Endometrial microvascular endothelial cells (primary cell): ENCODE data around the gene GAS1. TPM values are rescaled to one million over a fixed set of nuclear protein-coding genes. Genes with fewer than 3 reads are reported as not detected.

Experiments
- in situ Hi-C: cut with HindIII; loops from 2 replicates; pipeline ENCODE4 v1.10.0; 2017; ENCODE audit warnings: low sequenced_read_pairs, low pct_unique_long_range_greater_than_20kb; ENCODE audit errors: inconsistent ontology term
- total RNA-seq: library from RNA; depleted of rRNA; stranded (reverse); fragments of >200 nt; gene quantifications from one replicate; pipeline ENCODE4 v1.2.3, GENCODE V29; 2015; ENCODE audit errors: inconsistent ontology term

The GAS1 gene
- total RNA-seq, 1 donor from 2014 or later = not detected

- in situ Hi-C loops = no loop called here
Observed at GRCh38 chr9:86966852-86967511, 19.7 kb upstream of the GAS1 start.

- in situ Hi-C loops = no loop called here
Observed at GRCh38 chr9:86965636-86966395, 18.5 kb upstream of the GAS1 start.

- in situ Hi-C loops = no loop called here
Observed at GRCh38 chr9:86962692-86963091, 15.4 kb upstream of the GAS1 start.

GRCh38 chr9:86960938-86961337, 13.6 kb upstream of the GAS1 start:
- in situ Hi-C loops = no loop called here

GRCh38 chr9:86958203-86958602, 10.9 kb upstream of the GAS1 start:
- in situ Hi-C loops = no loop called here

- in situ Hi-C loops = no loop called here
Observed at GRCh38 chr9:86955561-86955960, 8.3 kb upstream of the GAS1 start.

- in situ Hi-C loops = no loop called here
Observed at GRCh38 chr9:86955042-86955441, 7.7 kb upstream of the GAS1 start.

GRCh38 chr9:86953181-86953580, 5.9 kb upstream of the GAS1 start:
- in situ Hi-C loops = no loop called here

GRCh38 chr9:86948074-86948929, 996 bp upstream of the GAS1 start:
- in situ Hi-C loops = no loop called here

- in situ Hi-C loops = no loop called here
Observed at GRCh38 chr9:86946201-86947145, 833 bp downstream of the GAS1 start.

- in situ Hi-C loops = no loop called here
Observed at GRCh38 chr9:86945728-86946200, 1.5 kb downstream of the GAS1 start.

GRCh38 chr9:86944796-86945727, 2.2 kb downstream of the GAS1 start:
- in situ Hi-C loops = no loop called here

- in situ Hi-C loops = no loop called here
Observed at GRCh38 chr9:86943201-86944113, 3.8 kb downstream of the GAS1 start.

GRCh38 chr9:86942281-86943200, 4.8 kb downstream of the GAS1 start:
- in situ Hi-C loops = no loop called here

- in situ Hi-C loops = no loop called here
Observed at GRCh38 chr9:86941197-86941596, 6.1 kb downstream of the GAS1 start.

- in situ Hi-C loops = no loop called here
Observed at GRCh38 chr9:86940774-86941173, 6.5 kb downstream of the GAS1 start.
